Right lobe of liver (tissue), 6 donors: Measurements from ENCODE around the gene PLPPR3. TPM values are rescaled to one million over a fixed set of nuclear protein-coding genes. Genes with fewer than 3 reads are reported as not detected.

Experiments
- ATAC-seq, 4 donors: fragments of 200-7000 bp; cut with Tn5 transposase; one replicate each; pipeline ENCODE4 v1.9.1; 2020; ENCODE audit warnings: mild to moderate bottlenecking in 4 of 4, moderate library complexity in 4 of 4
- DNase-seq, 3 donors: peaks; one replicate each; pipeline ENCODE4 v3.0.0-alpha.2; 2020
- H3K27ac ChIP-seq, 3 donors: fragments of 200-600 bp; one replicate each; pipeline ENCODE4 v1.8.0; 2022
- H3K27me3 ChIP-seq, 2 donors: fragments of 200-600 bp; one replicate each; pipeline ENCODE4 v1.8.0; 2022
- H3K36me3 ChIP-seq, 4 donors: fragments of 200-600 bp; sonication (generic) in 1 of 4; one replicate each; pipeline versions ENCODE4 v1.5.1 to v1.8.0; 2017 to 2022; ENCODE audit warnings: control low read depth in 1 of 4
- H3K4me1 ChIP-seq, 4 donors: fragments of 200-600 bp; sonication (generic) in 1 of 4; one replicate each; pipeline versions ENCODE4 v1.5.1 to v1.8.0; 2017 to 2022; ENCODE audit warnings: control low read depth in 1 of 4
- H3K4me3 ChIP-seq, 3 donors: fragments of 200-600 bp; one replicate each; pipeline ENCODE4 v1.8.0; 2022
- H3K9me3 ChIP-seq, 4 donors: fragments of 200-600 bp; sonication (generic) in 1 of 4; one replicate each; pipeline versions ENCODE4 v1.5.1 to v1.8.0; 2017 to 2022; ENCODE audit warnings: control low read depth in 1 of 4
- POLR2A ChIP-seq: fragments of 450-650 bp; IDR thresholded peaks from one replicate; pipeline ENCODE4 v1.6.1; 2017; ENCODE audit warnings: antibody characterized with exemption, mild to moderate bottlenecking
- WGBS: methylation state at CpG from one replicate; pipeline ENCODE4 v1.1.6; 2018; ENCODE audit warnings: low coverage, low lambda C conversion rate; ENCODE audit not compliant: insufficient coverage; ENCODE audit errors: missing lambda C conversion rate; 5-methylcytosine and 5-hydroxymethylcytosine counted together
- intact Hi-C, 2 donors: fragments of 100-400 bp; cut with DNase I; formaldehyde crosslinking; loops; one replicate each; pipeline versions ENCODE4 v1.11.2 to v1.14.1; 2022
- total RNA-seq, 6 experiments: library from RNA; depleted of rRNA in 2 of 6; stranded (reverse); fragments of >200 nt in 2 of 6; fragmentation: NEBNext Ultra II Directional in 3 of 6; extraction: Animal tissue kit (Norgen Biotek cat#: 25700) in 3 of 6; gene quantifications; one replicate each; pipeline versions ENCODE4 v1.1.0 to v1.2.4, GENCODE V29; 2016 to 2023
- TF ChIP-seq, protein P1 (sequence below), 4 donors: fragments of 200-600 bp in 3 of 4; fragments of 450-650 bp in 1 of 4; IDR thresholded peaks; one replicate each; pipeline versions ENCODE4 v1.5.1 to v1.8.0; 2016 to 2022; ENCODE audit warnings: antibody characterized with exemption in 4 of 4, mild to moderate bottlenecking in 2 of 4
- donor health status: DM: no; HTN: yes; CAD: no.
- donor health status: DM: no; HTN: no; CAD: no.
- donor health status: DM: no; HTN: no; CAD: no.
- donor health status: DM: no; HTN: yes; CAD: no.
- donor health status: DM: no; HTN: yes; CAD: no.

PLPPR3 gene
- total RNA-seq, 6 experiments from 2014 or later = not detected

DNA sequence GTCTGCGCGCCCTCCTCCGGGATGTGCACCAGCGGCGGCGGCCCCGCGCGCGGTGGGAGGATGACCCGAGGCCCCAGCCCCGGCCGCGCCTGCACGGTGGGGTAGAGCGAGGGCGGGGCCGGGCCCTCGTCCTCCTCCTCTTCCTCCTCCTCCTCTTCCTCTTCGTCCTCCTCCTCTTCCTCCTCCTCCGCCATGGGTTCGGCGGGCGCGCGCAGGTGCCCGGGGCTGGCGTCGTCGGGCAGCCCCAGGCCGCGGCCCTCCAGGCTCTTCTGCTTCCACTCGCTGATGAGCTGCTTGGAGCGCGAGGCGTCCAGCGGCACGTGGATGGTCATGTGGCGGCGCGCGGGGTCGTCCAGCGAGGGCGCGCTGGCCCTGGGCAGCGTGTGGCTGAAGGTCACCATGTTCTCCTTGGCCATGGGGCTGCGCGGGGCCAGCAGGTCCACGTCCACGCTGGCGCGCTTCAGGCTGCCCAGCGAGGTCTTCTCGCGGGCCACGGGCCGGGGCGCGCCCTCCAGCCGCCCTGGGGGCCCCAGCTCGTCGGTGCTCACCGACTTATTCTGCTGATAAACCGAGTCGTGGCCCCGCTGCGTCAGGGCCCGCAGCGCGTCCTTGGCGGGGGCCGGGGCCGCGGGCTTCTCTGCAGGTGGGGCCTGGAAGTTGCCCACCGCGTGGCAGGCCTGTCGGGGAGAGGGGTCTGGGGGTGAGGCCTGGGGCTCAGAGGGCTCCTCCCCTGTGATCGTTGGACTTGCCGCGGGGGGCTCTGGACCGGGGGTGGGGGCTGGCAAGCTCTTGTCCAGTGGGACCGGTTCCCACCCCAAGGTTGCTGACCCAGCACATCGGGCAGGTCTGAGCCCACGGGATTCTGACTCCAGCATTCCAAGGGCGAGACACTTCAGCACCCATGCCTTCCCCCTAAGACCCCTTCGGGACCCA, 8.3 kb downstream of the PLPPR3 start:
- 90% methylated on average over 12 of the region's 87 CpGs for WGBS
- no peaks in the 10 kb centered on the region for H3K9me3 ChIP-seq
- DNase-seq (no peak), ATAC-seq (peak in 2 of 4 donors; percentile 5 to 20)
- H3K36me3 ChIP-seq = peaks cover 13 to 39% (median 24%) of the 10 kb centered on the region in 4 donors
- H3K4me3 ChIP-seq = no peak overlapping the region
- H3K27me3 ChIP-seq = no peaks in the 10 kb centered on the region
- intact Hi-C loops = no loop called here
- TF ChIP-seq, protein P1, sequence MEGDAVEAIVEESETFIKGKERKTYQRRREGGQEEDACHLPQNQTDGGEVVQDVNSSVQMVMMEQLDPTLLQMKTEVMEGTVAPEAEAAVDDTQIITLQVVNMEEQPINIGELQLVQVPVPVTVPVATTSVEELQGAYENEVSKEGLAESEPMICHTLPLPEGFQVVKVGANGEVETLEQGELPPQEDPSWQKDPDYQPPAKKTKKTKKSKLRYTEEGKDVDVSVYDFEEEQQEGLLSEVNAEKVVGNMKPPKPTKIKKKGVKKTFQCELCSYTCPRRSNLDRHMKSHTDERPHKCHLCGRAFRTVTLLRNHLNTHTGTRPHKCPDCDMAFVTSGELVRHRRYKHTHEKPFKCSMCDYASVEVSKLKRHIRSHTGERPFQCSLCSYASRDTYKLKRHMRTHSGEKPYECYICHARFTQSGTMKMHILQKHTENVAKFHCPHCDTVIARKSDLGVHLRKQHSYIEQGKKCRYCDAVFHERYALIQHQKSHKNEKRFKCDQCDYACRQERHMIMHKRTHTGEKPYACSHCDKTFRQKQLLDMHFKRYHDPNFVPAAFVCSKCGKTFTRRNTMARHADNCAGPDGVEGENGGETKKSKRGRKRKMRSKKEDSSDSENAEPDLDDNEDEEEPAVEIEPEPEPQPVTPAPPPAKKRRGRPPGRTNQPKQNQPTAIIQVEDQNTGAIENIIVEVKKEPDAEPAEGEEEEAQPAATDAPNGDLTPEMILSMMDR (IDR thresholded peaks at IDR 0.05) = no peak
- no peak for TF ChIP-seq POLR2A
- no peak overlapping the region for H3K27ac ChIP-seq
- H3K4me1 ChIP-seq = no peaks in the 10 kb centered on the region

DNA sequence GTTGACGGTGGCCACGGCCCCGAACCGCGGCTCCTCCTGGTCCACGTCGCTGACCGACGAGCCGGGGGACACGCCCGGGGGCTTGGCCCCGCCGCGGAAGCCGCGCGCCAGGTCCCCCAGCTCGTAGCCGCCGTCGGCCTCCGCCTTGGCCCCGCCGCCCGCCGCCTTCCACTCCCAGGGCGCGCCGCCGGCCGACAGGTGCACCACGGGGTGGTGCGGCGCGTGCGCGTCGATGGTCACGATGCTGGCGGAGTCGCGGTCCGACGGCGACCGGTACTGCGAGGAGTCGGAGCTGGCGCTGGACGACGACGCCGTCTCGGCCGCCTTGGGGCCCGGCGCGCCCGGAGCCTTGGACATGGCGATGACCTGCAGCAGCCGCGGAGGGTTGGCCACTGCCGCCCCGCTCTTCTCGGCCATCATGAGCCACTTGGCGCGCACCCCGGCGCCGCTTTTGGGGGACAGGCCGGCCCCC, 9.0 kb downstream of the PLPPR3 start:
- TF ChIP-seq, protein P1 (IDR thresholded peaks at IDR 0.05) = no peak
- no peak for TF ChIP-seq POLR2A
- Histone ChIP-seq H3K27me3 (no peaks in the 10 kb centered on the region), H3K4me3 (no peak overlapping the region), H3K4me1 (no peaks in the 10 kb centered on the region), H3K9me3 (no peaks in the 10 kb centered on the region), H3K36me3 (peaks cover 18 to 46% (median 29%) of the 10 kb centered on the region in 4 donors), H3K27ac (no peak overlapping the region)
- ATAC-seq (no peak), DNase-seq (no peak)
- 92% methylated on average over 23 of the region's 72 CpGs for WGBS
- intact Hi-C loops = no loop called here

GRCh38 chr19:812049-812746, 9.6 kb downstream of the PLPPR3 start:
- H3K36me3 ChIP-seq = peaks cover 24 to 51% (median 32%) of the 10 kb centered on the region in 4 donors
- no peaks in the 10 kb centered on the region for H3K9me3 ChIP-seq
- no peak overlapping the region for H3K27ac ChIP-seq
- ATAC-seq (no peak), DNase-seq (no peak)
- intact Hi-C loops = no loop called here
- H3K4me1 ChIP-seq = no peaks in the 10 kb centered on the region
- TF ChIP-seq, protein P1 (IDR thresholded peaks at IDR 0.05) = no peak
- no peak for TF ChIP-seq POLR2A
- no peak overlapping the region for H3K4me3 ChIP-seq
- no peaks in the 10 kb centered on the region for H3K27me3 ChIP-seq
- WGBS = 88% methylated on average over 11 of the region's 80 CpGs

GRCh38 chr19:811506-812048, 10.2 kb downstream of the PLPPR3 start:
- no peak for DNase-seq

More at GRCh38 chr19:811506-812048, 10.2 kb downstream of the PLPPR3 start:
- H3K9me3 ChIP-seq = no peaks in the 10 kb centered on the region
- peaks cover 24 to 58% (median 38%) of the 10 kb centered on the region in 4 donors for H3K36me3 ChIP-seq
- TF ChIP-seq, protein P1 (IDR thresholded peaks at IDR 0.05) = no peak
- no peak for TF ChIP-seq POLR2A
- H3K27ac ChIP-seq = no peak overlapping the region
- 90% methylated on average over 12 of the region's 20 CpGs for WGBS
- H3K4me1 ChIP-seq = no peaks in the 10 kb centered on the region
- no peaks in the 10 kb centered on the region for H3K27me3 ChIP-seq
- intact Hi-C loops = no loop called here
- no peak for ATAC-seq
- no peak overlapping the region for H3K4me3 ChIP-seq
